HL-60/S4 treated with phorbol 12-myristate 13-acetate at 8.2 ng/mL for 4 days and 3 days (cell line): ENCODE measurements around the gene CTNNB1.
"Not testable (repeated sequence)": the region's sequence is repeated elsewhere in the genome, so short reads cannot be mapped to it uniquely, and the experiment has no call there.

ENCODE experiments used
- in situ Hi-C: fragments of 300-500 bp; cut with MboI; formaldehyde crosslinking; loops from 2 replicates; pipeline ENCODE4 v1.15.0; 2022; ENCODE audit warnings: low sequenced_read_pairs

Gene CTNNB1

DNA sequence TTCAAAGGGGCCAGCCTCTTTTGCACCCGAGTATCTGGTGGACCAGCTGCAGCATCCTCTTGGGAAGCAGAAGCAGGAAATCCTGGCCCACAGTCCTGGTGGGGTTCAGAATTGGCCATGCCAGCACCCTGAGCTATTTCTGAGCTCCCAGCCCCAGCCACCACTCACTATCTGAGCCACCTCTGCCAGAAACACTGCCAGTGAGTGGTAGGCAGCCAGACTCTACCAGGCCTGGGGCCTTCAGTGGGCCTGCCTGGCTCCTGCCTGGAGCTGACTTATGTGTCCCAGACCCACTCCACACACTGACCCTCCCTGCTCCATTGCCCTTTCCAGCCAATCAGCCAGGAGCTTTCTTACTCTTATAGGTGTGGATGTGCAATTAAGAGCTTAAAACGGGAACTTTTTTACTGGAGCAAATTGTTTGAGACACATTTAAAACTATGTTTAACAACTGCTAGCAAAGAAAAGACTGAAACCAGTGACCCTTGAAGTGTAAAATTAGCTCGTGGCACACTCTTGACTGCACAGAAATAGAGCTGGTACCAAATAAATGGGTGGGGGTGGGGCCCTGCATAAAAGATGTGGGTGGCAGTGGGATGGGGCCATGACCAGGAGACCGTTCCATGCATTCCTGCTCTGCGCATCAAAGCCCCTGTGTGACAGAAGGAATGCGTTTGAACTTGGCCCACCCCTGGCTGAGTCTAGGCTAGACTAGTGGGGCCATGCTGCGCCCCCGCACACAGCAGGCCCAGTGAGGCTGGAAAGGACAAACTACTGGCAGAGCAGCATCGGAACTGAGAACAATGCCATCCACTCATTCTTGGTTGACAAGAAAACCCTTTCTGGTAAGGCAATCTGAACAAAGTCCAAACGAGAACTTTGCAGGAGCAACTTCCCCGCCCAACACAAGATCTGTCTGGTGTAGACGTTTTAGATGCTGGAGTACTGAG is 48.0 kb downstream of the CTNNB1 start:
- in situ Hi-C loops, result no loop called here

DNA sequence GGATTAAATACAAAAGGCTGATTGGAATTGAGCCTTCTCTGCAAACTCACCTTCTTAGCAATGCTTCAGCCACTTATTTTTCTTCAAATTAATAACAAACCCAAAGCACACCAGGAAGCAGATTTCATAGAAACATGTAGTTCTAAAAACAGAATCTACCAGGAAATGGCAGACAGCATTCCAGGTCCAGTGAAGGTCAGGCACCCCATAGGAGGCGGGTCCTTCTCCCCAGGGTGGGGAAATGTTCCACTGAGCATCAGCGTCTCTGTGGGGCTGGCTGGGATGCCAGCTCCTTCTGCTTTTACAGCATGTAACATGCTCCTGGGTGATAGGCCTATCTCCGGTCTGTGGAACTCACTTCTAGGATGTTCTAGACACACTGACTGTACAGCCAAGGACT is 49.2 kb downstream of the CTNNB1 start:
- in situ Hi-C loops, result no loop called here

DNA sequence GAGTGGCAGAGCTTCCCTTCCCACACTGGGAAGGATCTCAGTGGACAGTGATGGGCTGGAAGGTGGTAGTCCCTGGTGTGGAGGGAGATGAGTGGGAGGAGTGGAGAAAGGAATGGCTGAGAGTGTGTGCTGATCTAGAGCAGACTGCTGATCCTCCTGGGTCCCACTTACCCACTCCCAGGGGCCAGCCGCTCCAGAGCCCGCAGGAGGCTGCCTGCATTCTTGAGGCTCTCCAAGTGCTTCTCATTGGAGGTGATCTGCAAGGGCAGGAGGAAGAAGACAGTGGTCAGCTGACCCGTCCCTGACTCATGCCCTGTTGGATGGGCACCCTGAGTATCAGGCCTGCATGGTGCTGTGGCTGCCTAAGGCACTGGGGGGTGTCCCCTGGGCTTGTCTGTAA is 50.0 kb downstream of the CTNNB1 start:
- in situ Hi-C loops, result no loop called here

DNA sequence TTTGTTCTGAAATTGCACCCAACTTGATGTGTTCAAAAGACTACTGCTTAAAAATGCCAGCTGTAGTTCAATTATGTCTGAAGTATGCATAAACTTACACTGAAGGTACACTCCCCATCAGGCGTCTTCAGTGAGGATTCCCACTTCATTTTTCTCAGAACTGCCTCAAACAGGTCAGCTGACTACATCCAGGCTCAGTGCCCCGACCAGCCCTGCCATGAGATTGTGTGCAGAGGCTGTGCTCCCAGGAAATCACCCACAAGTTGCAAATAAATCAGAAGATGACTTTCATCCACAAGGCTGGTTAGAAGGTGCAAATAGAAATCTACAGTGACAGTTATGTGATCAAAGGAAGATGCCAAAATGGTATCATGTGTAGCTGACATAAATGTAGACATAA is 51.5 kb downstream of the CTNNB1 start:
- in situ Hi-C loops, result no loop called here

DNA sequence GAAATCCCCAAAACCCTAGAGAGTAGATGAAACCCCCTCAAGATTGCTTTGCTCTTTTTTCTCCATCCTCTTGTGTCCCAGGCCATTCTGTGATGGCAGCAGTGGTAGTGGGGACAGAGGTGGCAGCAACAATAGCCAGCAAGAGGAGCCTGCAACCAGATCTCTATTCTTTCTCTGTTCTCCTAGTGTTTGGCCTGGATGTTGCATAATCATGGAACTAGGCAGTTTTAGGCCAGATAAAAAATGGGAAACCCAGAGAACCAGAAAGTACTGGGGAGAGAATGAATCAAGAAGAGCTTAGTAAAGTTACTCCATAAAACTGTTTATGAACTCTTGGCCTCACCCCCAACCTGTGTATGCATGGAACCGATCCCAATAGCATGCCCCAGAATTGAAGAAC is 52.3 kb downstream of the CTNNB1 start:
- in situ Hi-C loops, result no loop called here

DNA sequence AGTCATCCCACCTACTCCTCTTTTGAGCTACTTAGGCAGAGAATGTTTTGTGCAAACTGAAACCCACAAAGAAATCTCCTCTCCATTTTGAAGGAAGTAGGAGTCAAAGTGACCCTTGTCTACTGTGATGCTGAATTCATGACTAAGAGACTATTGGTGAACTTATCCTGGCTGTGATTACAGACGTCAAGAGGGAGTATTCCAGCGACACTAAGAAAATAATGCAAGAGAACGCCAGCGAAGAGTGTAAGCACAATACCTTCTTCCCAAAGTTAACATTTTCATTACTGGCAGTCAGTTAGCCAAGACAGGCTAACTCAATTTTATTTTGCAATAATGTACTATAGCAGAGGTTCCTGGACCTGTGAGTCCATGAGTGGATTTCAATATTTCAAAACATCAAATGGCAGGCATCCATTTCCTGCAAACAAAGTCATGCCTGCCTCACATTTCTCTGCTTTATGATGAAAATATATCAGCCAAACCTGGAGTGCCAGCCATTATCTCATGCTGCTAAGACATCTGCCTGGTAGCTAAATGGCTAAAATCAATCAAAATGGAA is 59.0 kb downstream of the CTNNB1 start:
- in situ Hi-C loops, result no loop called here

DNA sequence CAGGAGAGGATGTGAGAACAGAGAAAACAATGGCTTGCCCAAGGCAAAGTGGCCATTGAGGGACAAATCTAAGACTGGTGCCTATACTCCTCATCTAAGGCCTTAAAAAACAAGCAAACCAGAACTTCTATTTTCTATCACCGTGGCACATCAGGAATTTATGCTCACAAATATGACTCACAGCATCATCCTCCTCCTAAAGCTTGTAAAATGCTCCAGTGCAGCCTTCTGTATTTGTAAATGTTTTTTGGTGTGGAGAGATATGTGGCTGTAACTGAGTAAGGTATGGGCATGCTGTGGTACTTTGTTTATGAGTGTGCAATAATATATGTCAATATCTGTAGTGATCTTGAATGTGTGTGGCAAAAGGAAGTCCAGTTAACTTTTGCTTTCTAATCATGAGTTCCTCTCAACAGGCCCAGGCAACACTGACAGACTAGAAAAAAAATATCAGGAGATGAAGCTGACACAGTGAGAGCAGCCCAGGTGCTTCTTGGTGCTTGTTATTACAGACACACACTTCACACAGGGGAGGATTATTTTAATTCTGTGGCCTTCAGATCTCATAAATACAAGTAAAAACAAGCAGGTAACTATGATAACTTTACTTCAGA is 60.3 kb downstream of the CTNNB1 start:
- in situ Hi-C loops, result no loop called here

DNA sequence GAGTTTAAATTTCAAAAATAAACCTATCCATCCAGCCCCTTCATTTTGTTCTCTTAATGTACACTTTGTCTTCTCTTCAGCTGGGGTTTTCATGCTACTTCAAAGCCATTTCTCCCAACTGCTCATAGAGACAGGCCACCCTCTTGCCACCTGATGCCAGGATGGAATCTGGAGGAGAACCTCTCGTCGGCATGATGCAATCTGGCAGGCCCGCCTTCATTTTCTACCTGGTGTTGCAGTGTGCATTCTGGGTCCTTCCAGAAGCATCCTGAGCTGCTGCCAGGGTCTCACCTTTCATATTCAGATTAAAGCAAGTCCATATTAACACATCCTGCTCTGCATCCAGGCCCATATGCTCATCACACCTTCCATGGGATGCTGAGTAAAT is 60.8 kb downstream of the CTNNB1 start:
- in situ Hi-C loops, result no loop called here

DNA sequence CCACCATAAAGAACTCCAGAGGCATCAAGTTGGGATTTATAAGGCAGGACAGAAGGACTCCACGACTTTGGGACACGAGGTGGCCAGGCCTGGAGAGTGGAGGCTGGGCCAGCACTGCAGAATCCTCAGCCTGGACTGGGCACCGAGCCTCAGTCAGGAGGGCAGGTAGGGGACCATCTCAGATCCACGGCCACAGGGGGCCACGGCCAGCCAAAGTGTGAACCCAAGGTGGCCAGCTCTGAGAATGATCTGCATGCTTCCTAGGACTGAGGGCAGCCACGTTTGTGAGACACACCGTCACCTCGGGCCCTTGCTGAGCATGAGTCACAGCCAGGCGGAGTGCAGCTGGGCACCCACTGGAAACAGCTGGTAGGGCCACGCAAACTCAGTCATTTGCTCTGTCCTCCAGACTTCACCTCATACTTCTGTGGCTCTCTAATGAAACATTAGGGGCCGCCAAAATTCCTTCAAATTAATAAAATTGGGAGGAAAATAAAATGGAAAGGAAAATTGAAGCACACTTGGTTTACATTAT is 65.8 kb downstream of the CTNNB1 start:
- in situ Hi-C loops, result no loop called here

DNA sequence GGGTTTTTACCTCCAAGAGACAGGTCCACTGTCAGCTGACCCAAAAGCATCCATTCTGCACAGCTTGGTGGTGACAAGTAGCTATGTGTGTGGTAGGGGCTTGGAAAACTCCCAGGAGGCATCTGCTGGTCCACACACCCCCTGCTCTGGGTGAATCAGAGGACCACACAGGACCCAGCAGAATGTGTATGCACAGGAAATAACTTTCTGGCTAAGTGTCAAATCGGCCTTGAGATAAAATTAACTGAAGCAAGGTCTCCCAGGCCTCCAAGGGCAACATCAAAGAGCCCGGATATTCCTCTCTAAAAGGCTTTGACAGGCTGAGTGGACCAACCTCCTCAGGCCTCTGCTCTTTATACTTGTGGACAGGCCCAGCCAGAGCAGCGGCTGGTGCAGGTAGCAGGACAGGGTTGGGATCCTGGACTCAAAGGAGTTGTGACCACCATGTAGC is 66.5 kb downstream of the CTNNB1 start:
- in situ Hi-C loops, result no loop called here

DNA sequence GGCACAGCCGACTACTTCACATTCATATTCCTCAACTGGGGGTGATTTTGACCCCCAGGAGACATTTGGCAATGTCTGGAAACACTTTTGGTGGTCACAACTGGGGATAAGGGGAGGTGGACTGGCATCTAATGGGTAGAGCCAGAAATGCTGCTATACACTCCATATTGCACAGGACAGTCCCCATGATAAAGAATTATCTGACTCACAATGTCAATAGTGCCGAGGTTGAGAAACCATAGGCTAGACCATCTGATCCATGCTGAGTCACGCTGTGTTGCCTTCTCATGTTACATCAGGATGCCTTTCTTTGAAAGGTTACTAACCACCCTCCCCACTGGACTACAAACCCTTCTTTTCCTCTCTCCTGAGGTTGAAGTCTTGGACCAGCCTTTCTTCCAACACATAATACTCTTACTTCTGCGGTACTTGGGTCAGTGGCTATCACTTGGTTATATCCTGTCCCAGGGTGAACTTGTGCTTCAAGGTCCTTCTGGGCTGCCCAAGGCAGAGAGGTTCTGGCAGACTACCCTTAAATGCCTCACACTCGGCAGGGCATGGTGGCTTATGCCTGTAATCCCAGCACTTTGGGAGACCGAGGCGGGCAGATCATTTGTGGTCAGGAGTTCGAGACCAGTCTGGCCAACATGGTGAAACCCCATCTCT is 68.8 kb downstream of the CTNNB1 start:
- in situ Hi-C loops, result no loop called here

DNA sequence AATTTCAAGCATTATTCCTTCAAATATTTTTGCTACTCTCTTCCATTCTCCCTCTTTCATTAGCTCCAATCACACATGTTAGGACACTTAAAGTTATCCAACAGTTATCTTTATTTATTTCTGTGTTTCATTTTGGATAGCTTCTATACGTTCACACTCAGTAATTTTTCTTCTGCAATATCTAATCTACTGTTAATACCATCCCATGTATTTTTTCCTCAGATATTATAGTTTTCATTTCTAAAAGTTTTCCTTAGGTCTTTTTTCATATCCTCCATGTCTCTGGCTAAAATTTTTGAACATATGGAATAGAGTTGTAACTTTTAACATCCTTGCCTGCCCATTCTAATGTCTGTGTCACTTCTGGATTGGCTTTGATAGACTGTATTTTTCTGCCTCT is 73.4 kb downstream of the CTNNB1 start:
- in situ Hi-C loops, result no loop called here

DNA sequence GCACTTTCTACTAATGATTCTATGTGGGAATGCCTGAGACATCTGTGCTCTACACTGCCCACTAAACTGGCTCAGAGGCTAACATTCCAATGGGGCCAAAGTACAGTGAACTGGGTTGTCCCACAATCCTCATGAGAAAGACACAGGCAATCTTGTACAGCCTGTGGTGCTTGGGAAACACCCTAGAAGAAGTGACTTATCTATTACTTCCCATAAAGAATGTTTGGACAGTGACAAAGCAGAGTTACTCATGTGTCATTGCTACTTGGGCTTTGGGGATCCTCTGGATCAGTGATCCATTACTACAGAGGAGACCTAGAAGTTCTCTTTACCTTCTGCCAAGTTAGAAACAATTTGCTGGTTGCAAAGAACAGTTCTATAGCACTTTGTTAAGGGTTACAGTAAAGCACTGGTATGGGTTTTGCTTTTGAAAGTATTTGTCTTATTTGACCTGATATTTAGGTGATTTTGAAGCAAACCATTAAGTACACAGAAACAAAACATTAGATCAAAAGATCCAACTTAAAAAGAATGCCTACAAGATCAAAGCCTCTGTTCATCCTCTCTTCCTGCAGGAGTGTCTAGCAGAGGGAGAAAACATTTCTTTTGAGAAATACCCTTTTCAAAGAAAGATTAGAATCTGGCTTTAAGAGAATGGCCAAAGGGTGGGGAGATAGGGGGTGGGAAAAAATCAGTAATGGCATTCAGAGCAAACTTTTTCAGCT is 75.8 kb downstream of the CTNNB1 start:
- in situ Hi-C loops, result no loop called here

DNA sequence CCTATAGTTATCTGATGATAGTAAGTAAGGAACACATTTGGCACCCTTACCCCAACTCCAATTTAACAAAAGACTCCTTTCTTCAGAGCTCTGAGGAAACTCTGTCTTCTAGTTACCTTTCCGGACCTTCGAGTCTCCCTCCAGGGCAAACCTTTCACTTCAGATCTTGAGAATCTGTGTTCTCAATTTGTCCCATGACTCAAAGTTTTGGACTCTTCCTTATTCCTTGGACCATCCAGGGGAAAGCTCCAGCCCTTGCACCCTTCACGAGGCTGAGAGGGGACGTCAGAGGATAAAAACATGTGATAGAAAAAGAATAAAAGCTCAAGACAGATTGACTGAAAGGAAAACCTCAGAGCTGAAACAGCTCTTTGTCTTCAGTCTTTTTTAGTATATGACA is 76.9 kb downstream of the CTNNB1 start:
- in situ Hi-C loops, result no loop called here

DNA sequence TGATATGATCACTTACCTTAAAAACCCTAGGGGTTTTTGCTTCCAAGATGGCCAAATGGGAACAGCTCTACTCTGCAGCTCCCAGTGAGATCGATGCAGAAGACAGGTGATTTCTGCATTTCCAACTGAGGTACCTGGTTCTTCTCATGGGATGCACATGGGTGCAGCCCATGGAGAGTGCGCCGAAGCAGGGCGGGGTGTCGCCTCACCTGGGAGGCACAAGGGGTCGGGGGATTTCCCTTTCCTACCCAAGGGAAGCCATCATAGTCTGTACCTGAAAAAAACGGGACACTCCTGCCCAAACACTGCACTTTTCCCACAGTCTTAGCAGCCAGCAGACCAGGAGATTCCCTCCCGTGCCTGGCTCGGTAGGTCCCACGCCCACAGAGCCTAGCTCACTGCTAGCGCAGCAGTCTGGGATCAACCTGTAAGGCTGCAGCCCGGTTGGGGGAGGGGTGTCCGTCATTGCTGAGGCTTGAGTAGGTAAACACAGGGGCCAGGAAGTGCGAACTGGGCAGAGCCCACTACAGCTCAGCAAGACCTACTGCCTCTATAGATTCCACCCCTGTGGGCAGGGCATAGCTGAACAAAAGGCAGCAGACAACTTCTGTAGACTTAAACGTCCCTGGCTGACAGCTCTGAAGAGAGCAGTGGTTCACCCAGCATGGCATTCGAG is 78.6 kb downstream of the CTNNB1 start:
- in situ Hi-C loops, result no loop called here

DNA sequence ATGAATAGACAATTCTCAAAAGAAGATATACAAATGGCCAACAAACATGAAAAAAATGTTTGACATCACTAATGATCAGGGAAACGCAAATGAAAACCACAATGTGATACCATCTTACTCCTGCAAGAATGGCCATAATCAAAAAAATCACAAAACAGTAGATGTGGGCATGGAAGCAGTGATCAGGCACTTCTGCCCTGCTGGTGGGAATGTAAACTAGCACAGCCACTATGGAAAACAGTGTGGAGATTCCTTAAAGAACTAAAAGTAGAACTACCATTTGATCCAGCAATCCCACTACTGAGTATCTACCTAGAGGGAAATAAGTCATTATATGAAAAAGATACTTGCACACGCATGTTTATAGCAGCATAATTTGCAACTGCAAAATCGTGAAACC is 85.6 kb downstream of the CTNNB1 start:
- in situ Hi-C loops, result not testable (repeated sequence)

DNA sequence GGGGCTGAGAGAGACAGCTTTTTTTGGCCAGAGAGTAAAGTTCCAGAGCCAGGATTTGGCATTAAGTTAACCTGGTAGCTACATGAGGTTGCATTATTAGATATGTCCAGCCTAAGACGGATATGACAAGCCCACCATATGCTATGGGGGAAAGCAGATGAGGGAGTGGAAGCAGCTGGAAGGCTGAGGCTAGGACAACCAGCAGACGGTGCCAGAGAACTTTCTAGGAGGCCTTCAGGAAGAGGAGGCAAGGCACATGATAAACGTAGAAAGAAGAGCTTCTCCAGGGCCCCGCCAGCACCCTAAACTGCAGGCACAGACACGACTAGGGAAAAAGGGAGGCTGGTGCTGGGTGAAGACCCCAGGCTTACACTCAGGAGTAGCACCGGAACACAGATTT is 87.0 kb downstream of the CTNNB1 start:
- in situ Hi-C loops, result no loop called here

DNA sequence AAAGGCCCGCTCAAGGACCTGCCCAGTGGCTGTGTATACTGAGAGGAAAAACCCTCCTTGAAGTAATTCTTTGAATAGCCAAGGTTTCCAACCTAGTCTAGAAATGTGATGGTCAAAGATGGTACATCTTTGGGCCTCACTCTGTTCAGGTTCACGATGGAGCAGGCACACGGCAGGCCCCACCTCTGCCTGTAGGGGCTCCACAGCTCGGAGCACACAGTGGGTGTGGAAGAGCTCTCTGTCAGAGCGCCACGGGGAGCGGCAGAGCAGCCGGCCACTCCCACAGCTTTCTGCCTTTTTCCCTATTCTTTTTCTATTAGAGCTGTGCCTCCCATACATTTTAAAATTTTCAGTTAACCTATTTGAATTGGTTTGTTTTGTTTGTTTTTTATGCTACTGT is 89.5 kb downstream of the CTNNB1 start:
- in situ Hi-C loops, result no loop called here
